Keratinocyte (primary cell): ENCODE results near the gene THOC1. TPM values are rescaled to one million over a fixed set of nuclear protein-coding genes. Genes with fewer than 3 reads are reported as not detected.

Experiments used
- DNase-seq: peaks from one replicate; pipeline ENCODE4 v3.0.0-alpha.2; 2011; ENCODE audit warnings: low read depth, missing footprints, low spot score
- FAIRE-seq: peaks from 2 replicates; lab custom pipeline; 2011; peaks lifted over from hg19 to GRCh38; lab: Jason Lieb, UNC
- H2AFZ ChIP-seq: 2 replicates; pipeline ENCODE4 v1.6.0; 2012; ENCODE audit warnings: low read length, control low read depth, inconsistent platforms; ENCODE audit not compliant: control insufficient read depth
- H3K27ac ChIP-seq: 2 replicates; pipeline ENCODE4 v1.5.1; 2011; ENCODE audit warnings: low read length; ENCODE audit not compliant: control insufficient read depth, insufficient read depth
- H3K27me3 ChIP-seq: 3 replicates; pipeline ENCODE4 v1.6.0; 2011; ENCODE audit warnings: low read length; ENCODE audit not compliant: control insufficient read depth, insufficient read depth; ENCODE audit errors: extremely low read depth
- H3K36me3 ChIP-seq, 2 experiments: 2 replicates in 1 of 2; 3 replicates in 1 of 2; pipeline ENCODE4 v1.5.1; 2011; ENCODE audit warnings: low read length in 2 of 2, mild to moderate bottlenecking in 1 of 2; ENCODE audit not compliant: control insufficient read depth in 2 of 2, insufficient read depth in 2 of 2; ENCODE audit errors: extremely low read depth in 1 of 2
- H3K4me1 ChIP-seq: 3 replicates; pipeline ENCODE4 v1.5.1; 2011; ENCODE audit warnings: low read length; ENCODE audit not compliant: control insufficient read depth, insufficient read depth; ENCODE audit errors: extremely low read depth
- H3K4me2 ChIP-seq: 3 replicates; pipeline ENCODE4 v1.6.0; 2011; ENCODE audit warnings: low read depth, low read length; ENCODE audit not compliant: control insufficient read depth, insufficient read depth; ENCODE audit errors: extremely low read depth
- H3K4me3 ChIP-seq, 3 experiments: fragments of 200-600 bp in 1 of 3; sonication (generic) in 1 of 3; 2 replicates in 2 of 3; 3 replicates in 1 of 3; pipeline ENCODE4 v1.5.1; 2011 to 2016; ENCODE audit warnings: low read length in 3 of 3, mild to moderate bottlenecking in 3 of 3, control low read depth in 2 of 3, inconsistent platforms in 1 of 3, low read depth in 1 of 3, mixed read lengths in 1 of 3, mixed run types in 1 of 3, moderate library complexity in 1 of 3; ENCODE audit not compliant: control insufficient read depth in 2 of 3, insufficient read depth in 2 of 3; ENCODE audit errors: extremely low read depth in 1 of 3
- H3K79me2 ChIP-seq: 2 replicates; pipeline ENCODE4 v1.6.0; 2012; ENCODE audit warnings: low read length; ENCODE audit not compliant: control insufficient read depth, insufficient read depth
- H3K9ac ChIP-seq: 3 replicates; pipeline ENCODE4 v1.6.0; 2011; ENCODE audit warnings: low read length; ENCODE audit not compliant: control insufficient read depth, insufficient read depth; ENCODE audit errors: extremely low read depth
- H3K9me1 ChIP-seq: 3 replicates; pipeline ENCODE4 v1.6.0; 2011; ENCODE audit warnings: low read length; ENCODE audit not compliant: control insufficient read depth, insufficient read depth; ENCODE audit errors: extremely low read depth
- H3K9me3 ChIP-seq: 2 replicates; pipeline ENCODE4 v1.5.1; 2012; ENCODE audit warnings: low read depth, low read length; ENCODE audit not compliant: control insufficient read depth
- H4K20me1 ChIP-seq: 3 replicates; pipeline ENCODE4 v1.6.0; 2011; ENCODE audit warnings: low read length; ENCODE audit not compliant: control insufficient read depth, insufficient read depth; ENCODE audit errors: extremely low read depth
- EZH2 ChIP-seq: IDR thresholded peaks from one replicate; pipeline ENCODE4 v1.6.1; 2012; ENCODE audit warnings: inconsistent platforms, mild to moderate bottlenecking, low read length, moderate library complexity
- dilution Hi-C: fragments of 300-500 bp; cut with MboI; formaldehyde crosslinking; loops from one replicate; pipeline ENCODE4 v1.7.0; 2020; ENCODE audit warnings: low sequenced_read_pairs; ENCODE audit not compliant: extremely low pct_ligation_motif_present
- polyA plus RNA-seq, 5 experiments: library from polyadenylated mRNA; depleted of rRNA in 3 of 5; stranded (reverse) in 3 of 5; stranded (forward) in 1 of 5; unstranded in 1 of 5; fragments of >200 nt; gene quantifications; 1 replicate in 1 of 5; 2 replicates in 3 of 5; 3 replicates in 1 of 5; pipeline versions ENCODE4 v1.2.1 to v1.2.3, GENCODE V29; 2011 to 2012; ENCODE audit warnings: missing spikeins in 2 of 5, low read depth in 1 of 5, low replicate concordance in 1 of 5
- TF ChIP-seq, protein P1 (sequence below), 3 experiments: IDR thresholded peaks in 1 of 3; conservative IDR thresholded peaks in 1 of 3; optimal IDR thresholded peaks in 1 of 3; 2 replicates in 2 of 3; 3 replicates in 1 of 3; pipeline versions ENCODE3 to v1.5.1; 2011; ENCODE audit warnings: low read length in 3 of 3, mild to moderate bottlenecking in 3 of 3, moderate library complexity in 2 of 3, control low read depth in 1 of 3, inconsistent platforms in 1 of 3; ENCODE audit not compliant: insufficient read depth in 2 of 3; ENCODE audit errors: extremely low read depth in 1 of 3

The THOC1 gene
- polyA plus RNA-seq, 1 donor (not counting 4 experiments of a cell fraction or from before 2014, with no cell fraction given), result 35.8 TPM

DNA sequence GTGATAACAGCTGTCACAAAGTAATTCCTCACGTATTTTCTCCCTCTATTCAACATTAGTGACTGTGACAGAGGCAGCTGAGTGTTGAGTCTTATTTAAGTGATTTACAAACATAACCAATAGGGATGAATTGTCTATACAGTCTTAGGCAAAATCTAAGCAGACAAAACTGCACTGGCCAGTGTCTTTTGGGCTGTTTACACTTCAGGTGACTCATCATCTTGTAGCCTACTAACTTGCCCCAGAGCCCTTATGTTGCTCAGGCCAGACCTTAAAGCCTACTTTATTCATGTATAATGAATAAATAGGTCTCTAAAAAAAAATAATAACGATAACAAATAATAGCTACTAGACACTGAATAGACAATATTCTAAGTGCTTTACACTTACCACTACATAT lies 17.2 kb downstream of the THOC1 start:
- no peak overlapping the region for H3K4me3 ChIP-seq
- no peaks in the 10 kb centered on the region for H3K9me3 ChIP-seq
- no peak overlapping the region for H3K4me2 ChIP-seq
- no peaks in the 10 kb centered on the region for H3K27me3 ChIP-seq
- no peaks in the 10 kb centered on the region for H3K4me1 ChIP-seq
- H4K20me1 ChIP-seq, result no peaks in the 10 kb centered on the region
- no peaks in the 10 kb centered on the region for H3K9me1 ChIP-seq
- no peak overlapping the region for H3K27ac ChIP-seq
- FAIRE-seq, result no peak
- peaks cover 5 to 9% of the 10 kb centered on the region in 2 experiments for H3K36me3 ChIP-seq
- DNase-seq, result no peak
- no peaks in the 10 kb centered on the region for H3K79me2 ChIP-seq
- no peak overlapping the region for H3K9ac ChIP-seq
- no peak overlapping the region for H2AFZ ChIP-seq
- TF ChIP-seq, protein P1, sequence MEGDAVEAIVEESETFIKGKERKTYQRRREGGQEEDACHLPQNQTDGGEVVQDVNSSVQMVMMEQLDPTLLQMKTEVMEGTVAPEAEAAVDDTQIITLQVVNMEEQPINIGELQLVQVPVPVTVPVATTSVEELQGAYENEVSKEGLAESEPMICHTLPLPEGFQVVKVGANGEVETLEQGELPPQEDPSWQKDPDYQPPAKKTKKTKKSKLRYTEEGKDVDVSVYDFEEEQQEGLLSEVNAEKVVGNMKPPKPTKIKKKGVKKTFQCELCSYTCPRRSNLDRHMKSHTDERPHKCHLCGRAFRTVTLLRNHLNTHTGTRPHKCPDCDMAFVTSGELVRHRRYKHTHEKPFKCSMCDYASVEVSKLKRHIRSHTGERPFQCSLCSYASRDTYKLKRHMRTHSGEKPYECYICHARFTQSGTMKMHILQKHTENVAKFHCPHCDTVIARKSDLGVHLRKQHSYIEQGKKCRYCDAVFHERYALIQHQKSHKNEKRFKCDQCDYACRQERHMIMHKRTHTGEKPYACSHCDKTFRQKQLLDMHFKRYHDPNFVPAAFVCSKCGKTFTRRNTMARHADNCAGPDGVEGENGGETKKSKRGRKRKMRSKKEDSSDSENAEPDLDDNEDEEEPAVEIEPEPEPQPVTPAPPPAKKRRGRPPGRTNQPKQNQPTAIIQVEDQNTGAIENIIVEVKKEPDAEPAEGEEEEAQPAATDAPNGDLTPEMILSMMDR (optimal IDR thresholded peaks at IDR 0.05 in 1 of 3, IDR thresholded peaks at IDR 0.05 in 1 of 3, conservative IDR thresholded peaks at IDR 0.05 in 1 of 3; ENCODE audit: extremely low read depth in 1 of 3, insufficient read depth in 2 of 3, low read length in 3 of 3), result no peak
- TF ChIP-seq EZH2, result no peak
- dilution Hi-C loops, result no loop called here

GRCh38 chr18:248053-248452 lies 19.8 kb downstream of the THOC1 start:
- Histone ChIP-seq H3K79me2 (no peaks in the 10 kb centered on the region), H3K27me3 (no peaks in the 10 kb centered on the region), H3K27ac (no peak overlapping the region), H3K9me1 (no peaks in the 10 kb centered on the region), H4K20me1 (no peaks in the 10 kb centered on the region), H3K36me3 (peaks cover 5% of the 10 kb centered on the region in 2 experiments), H3K9ac (no peak overlapping the region), H3K4me2 (no peak overlapping the region), H3K4me3 (no peak overlapping the region), H3K4me1 (no peaks in the 10 kb centered on the region), H2AFZ (no peak overlapping the region), H3K9me3 (no peaks in the 10 kb centered on the region)
- DNase-seq (no peak), FAIRE-seq (no peak)
- TF ChIP-seq EZH2, result no peak
- TF ChIP-seq, protein P1 (optimal IDR thresholded peaks at IDR 0.05 in 1 of 3, IDR thresholded peaks at IDR 0.05 in 1 of 3, conservative IDR thresholded peaks at IDR 0.05 in 1 of 3; ENCODE audit: extremely low read depth in 1 of 3, insufficient read depth in 2 of 3, low read length in 3 of 3), result no peak
- dilution Hi-C loops, result no loop called here
